ENCODE data around the gene MMD2.
"Not testable (repeated sequence)": the region's sequence is repeated elsewhere in the genome, so short reads cannot be mapped to it uniquely, and the experiment has no call there.

MMD2 gene

GRCh38 chr7:4894482-4894881 is 64.5 kb downstream of the MMD2 start:
- TF ChIP-seq CTCF (IDR thresholded peaks at IDR 0.05; ENCODE audit: borderline replicate concordance, insufficient read depth, low read depth, low read length), result no peak
- H3K4me3 ChIP-seq (ENCODE audit: low read depth, low read length), result no peak overlapping the region

DNA sequence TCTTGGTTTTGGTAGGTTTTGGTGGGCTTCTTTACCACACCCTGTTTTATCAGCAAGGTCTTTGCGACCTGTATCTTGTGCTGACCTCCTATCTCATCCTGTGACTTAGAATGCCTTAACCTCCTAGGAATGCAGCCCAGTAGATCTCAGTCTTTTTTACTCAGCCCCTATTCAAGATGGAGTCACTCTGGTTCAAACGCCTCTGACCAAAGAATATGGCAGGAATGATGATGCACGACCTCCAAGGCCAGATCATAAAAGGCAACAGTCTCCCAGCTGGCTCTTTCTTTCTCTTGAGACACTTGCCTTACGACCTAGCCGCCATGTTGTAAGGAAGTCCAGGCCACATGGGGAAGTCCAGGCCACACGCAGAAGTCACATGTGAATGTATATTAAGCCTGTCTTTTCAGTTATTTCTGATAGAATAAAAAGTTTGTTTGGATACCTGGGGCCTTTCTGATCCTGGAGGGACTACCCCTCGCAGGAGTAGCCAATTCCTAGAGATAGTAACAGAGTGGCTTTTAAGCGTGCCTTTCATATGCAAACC is 65.0 kb downstream of the MMD2 start:
- H3K4me3 ChIP-seq (ENCODE audit: low read depth, low read length), result no peak overlapping the region
- no peak for TF ChIP-seq CTCF (IDR thresholded peaks at IDR 0.05; ENCODE audit: borderline replicate concordance, insufficient read depth, low read depth, low read length)

DNA sequence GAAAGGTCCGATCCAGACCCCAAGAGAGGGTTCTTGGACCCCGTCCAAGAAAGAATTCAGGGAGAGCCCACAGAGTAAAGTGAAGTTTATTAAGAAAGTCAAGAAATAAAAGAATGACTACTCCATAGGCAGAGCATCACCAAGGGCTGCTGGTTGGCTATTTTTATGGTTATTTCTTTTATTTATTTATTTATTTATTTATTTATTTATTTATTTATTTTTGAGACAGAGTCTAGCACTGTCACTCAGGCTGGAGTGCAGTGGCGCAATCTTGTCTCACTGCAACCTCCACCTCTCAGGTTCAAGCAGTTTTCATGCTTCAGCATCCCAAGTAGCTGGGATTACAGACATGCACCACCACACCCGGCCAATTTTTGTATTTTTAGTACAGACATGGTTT is 65.8 kb downstream of the MMD2 start:
- H3K4me3 ChIP-seq (ENCODE audit: low read depth, low read length), result not testable (repeated sequence)

DNA sequence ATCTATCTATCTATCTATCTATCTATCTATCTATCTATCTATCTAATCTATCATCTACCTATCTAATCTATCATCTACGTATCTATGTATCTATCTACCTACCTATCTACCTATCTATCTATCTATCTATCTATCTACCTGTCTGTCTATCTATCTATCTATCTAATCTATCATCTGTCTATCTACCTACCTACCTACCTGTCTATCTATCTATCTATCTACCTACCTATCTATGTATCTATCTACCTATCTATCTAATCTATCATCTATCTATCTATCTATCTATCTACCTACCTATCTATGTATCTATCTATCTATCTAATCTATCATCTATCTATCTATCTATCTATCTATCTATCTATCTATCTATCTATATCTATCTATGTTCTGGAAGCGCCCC is 67.5 kb downstream of the MMD2 start:
- H3K4me3 ChIP-seq (ENCODE audit: low read depth, low read length), result not testable (repeated sequence)

DNA sequence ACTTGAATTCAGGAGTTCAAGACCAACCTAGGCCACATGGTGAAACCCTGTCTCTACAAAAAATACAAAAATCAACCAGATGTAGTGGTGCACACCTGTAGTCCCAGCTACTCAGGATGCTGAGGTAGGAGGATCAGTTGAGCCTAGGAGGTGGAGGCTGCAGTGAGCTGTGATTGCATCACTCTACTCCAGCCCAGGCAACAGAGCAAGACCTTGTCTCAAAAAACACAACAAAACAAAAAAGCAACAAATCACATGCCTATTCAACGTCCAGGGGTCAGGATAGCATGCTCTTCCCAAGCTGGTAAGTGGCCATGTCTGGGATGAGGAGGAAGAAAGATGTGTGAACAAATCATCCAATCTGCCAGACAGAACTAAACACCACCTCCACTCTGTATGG is 69.3 kb downstream of the MMD2 start:
- TF ChIP-seq CTCF (IDR thresholded peaks at IDR 0.05; ENCODE audit: borderline replicate concordance, insufficient read depth, low read depth, low read length), result no peak
- H3K4me3 ChIP-seq (ENCODE audit: low read depth, low read length), result no peak overlapping the region

DNA sequence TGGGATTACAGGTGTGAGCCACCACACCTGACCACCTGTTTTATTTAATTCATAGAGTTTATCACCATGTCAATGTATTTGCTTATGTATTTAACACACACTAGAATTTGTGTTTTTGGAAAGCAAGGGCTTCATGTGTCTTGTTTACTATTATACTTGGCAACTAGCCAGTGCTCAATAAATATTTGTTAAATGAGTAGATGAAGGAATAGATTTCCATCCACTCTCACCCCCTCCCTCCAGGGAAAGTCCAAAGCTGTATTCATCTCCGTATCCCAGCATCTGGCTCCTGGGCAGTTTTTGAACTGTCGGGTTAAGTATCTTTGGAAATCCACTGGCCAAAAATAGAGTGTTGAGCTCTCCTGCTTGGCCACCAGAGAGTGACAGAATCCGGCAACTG is 70.8 kb downstream of the MMD2 start:
- no peak overlapping the region for H3K4me3 ChIP-seq (ENCODE audit: low read depth, low read length)
- no peak for TF ChIP-seq CTCF (IDR thresholded peaks at IDR 0.05; ENCODE audit: borderline replicate concordance, insufficient read depth, low read depth, low read length)

DNA sequence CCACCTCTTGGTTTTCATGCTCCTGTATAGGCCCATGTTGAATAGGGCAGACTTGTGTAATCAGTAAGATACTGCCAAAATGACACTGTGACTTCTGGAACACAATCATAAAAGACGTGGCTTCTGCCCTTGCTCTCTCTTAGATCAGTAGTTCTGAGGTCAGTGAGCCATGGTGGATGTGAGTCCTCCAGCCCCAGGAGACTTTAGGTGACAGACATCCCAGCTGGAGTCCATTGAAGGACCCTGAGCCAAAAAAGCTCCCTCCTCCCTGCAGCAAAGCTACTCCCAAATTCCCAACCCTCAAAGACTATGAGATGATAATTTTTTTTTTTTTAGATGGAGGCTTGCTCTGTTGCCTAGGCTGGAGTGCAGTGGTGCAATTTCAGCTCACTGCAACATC is 72.3 kb downstream of the MMD2 start:
- no peak overlapping the region for H3K4me3 ChIP-seq (ENCODE audit: low read depth, low read length)
- TF ChIP-seq CTCF (IDR thresholded peaks at IDR 0.05; ENCODE audit: borderline replicate concordance, insufficient read depth, low read depth, low read length), result no peak

DNA sequence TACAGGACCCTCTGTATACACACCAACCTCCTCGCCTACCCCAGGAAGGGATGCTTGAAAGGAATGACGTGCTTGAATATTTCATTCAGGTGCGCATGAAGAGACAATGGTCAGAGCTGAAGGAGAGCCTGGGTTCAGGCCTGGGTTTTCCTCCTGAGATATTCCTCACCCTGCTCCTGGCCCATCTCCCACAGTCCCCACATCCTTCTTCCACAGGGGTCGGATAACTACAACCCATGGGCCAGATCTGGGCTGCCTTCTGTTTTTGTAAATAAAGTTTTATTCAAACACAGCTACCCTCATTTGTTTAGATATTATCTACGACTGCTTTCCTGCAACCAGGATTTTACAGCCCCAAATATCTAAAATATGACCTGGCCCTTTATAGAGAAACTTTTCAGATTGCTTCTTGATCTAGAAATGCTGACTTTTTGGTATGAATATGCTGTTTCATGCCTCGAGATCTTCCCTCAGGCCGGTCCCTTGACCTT is 73.6 kb downstream of the MMD2 start:
- no peak overlapping the region for H3K4me3 ChIP-seq (ENCODE audit: low read depth, low read length)
- no peak for TF ChIP-seq CTCF (IDR thresholded peaks at IDR 0.05; ENCODE audit: borderline replicate concordance, insufficient read depth, low read depth, low read length)

All from GM12875 (cell line).